Astrocyte of the cerebellum (primary cell): Measurements from ENCODE around the gene PRKN.

ENCODE experiments used
- DNase-seq: peaks from one replicate; pipeline ENCODE4 v3.0.0-alpha.2; 2011; ENCODE audit warnings: low read depth
- H3K4me3 ChIP-seq: 2 replicates; pipeline ENCODE4 v1.5.1; 2011; ENCODE audit warnings: mild to moderate bottlenecking, low read depth, low read length, moderate library complexity
- in situ Hi-C: cut with HindIII; loops from 2 replicates; pipeline ENCODE4 v1.10.0; 2017; ENCODE audit warnings: low sequenced_read_pairs
- TF ChIP-seq, protein P1 (sequence below): IDR thresholded peaks from 2 replicates; pipeline ENCODE4 v1.5.1; 2012; ENCODE audit warnings: low read length, low read depth, moderate library complexity, mild to moderate bottlenecking; ENCODE audit errors: missing control alignments

PRKN gene

GRCh38 chr6:162078667-162079066, 648.9 kb downstream of the PRKN start:
- TF ChIP-seq, protein P1, sequence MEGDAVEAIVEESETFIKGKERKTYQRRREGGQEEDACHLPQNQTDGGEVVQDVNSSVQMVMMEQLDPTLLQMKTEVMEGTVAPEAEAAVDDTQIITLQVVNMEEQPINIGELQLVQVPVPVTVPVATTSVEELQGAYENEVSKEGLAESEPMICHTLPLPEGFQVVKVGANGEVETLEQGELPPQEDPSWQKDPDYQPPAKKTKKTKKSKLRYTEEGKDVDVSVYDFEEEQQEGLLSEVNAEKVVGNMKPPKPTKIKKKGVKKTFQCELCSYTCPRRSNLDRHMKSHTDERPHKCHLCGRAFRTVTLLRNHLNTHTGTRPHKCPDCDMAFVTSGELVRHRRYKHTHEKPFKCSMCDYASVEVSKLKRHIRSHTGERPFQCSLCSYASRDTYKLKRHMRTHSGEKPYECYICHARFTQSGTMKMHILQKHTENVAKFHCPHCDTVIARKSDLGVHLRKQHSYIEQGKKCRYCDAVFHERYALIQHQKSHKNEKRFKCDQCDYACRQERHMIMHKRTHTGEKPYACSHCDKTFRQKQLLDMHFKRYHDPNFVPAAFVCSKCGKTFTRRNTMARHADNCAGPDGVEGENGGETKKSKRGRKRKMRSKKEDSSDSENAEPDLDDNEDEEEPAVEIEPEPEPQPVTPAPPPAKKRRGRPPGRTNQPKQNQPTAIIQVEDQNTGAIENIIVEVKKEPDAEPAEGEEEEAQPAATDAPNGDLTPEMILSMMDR = no peak
- DNase-seq = no peak
- in situ Hi-C loops = no loop called here

GRCh38 chr6:162078126-162078525, 649.4 kb downstream of the PRKN start:
- TF ChIP-seq, protein P1 = no peak
- in situ Hi-C loops = no loop called here
- DNase-seq = no peak
- no peak overlapping the region for H3K4me3 ChIP-seq

More at GRCh38 chr6:162078667-162079066, 648.9 kb downstream of the PRKN start:
- H3K4me3 ChIP-seq = no peak overlapping the region

- no peak overlapping the region for H3K4me3 ChIP-seq
- in situ Hi-C loops = no loop called here
- DNase-seq = no peak
- TF ChIP-seq, protein P1 = no peak
Measured at GRCh38 chr6:162076816-162077215, 650.8 kb downstream of the PRKN start.

- in situ Hi-C loops = no loop called here
- no peak overlapping the region for H3K4me3 ChIP-seq
- DNase-seq = no peak
- TF ChIP-seq, protein P1 = no peak
Measured at GRCh38 chr6:162074641-162075275, 652.8 kb downstream of the PRKN start.

- in situ Hi-C loops = no loop called here
- TF ChIP-seq, protein P1 = no peak
- H3K4me3 ChIP-seq = no peak overlapping the region
- DNase-seq = no peak
Measured at GRCh38 chr6:162070639-162071038, 656.9 kb downstream of the PRKN start.

- DNase-seq = no peak
- in situ Hi-C loops = no loop called here
- no peak overlapping the region for H3K4me3 ChIP-seq
- TF ChIP-seq, protein P1 = no peak
Measured at GRCh38 chr6:162069995-162070394, 657.6 kb downstream of the PRKN start.
